Left lung (tissue), 10 donors: ENCODE measurements around the gene C22orf23. TPM values are rescaled to one million over a fixed set of nuclear protein-coding genes. Genes with fewer than 3 reads are reported as not detected.

Experiments
- ATAC-seq: fragments of 200-7000 bp; cut with Tn5 transposase; one replicate; pipeline ENCODE4 v1.9.1; 2020; ENCODE audit warnings: moderate library complexity
- DNase-seq, 4 donors: peaks; one replicate each; pipeline ENCODE4 v3.0.0-alpha.2; 2013 to 2020
- H3K27ac ChIP-seq, 2 donors: fragments of 200-600 bp; sonication (generic) in 1 of 2; one replicate each; pipeline versions ENCODE4 v1.5.0 to v1.8.0; 2020 to 2021
- H3K27me3 ChIP-seq, 2 donors: fragments of 200-600 bp; sonication (generic) in 1 of 2; one replicate each; pipeline versions ENCODE4 v1.5.0 to v1.8.0; 2020 to 2021
- H3K36me3 ChIP-seq, 2 donors: fragments of 200-600 bp; sonication (generic) in 1 of 2; one replicate each; pipeline versions ENCODE4 v1.5.0 to v1.8.0; 2020 to 2021
- H3K4me1 ChIP-seq, 2 donors: fragments of 200-600 bp; one replicate each; pipeline ENCODE4 v1.8.0; 2021
- H3K4me3 ChIP-seq, 2 donors: fragments of 200-600 bp; sonication (generic) in 1 of 2; one replicate each; pipeline versions ENCODE4 v1.5.0 to v1.8.0; 2020 to 2021; ENCODE audit warnings: mild to moderate bottlenecking in 1 of 2
- H3K9me3 ChIP-seq, 2 donors: fragments of 200-600 bp; sonication (generic) in 1 of 2; one replicate each; pipeline versions ENCODE4 v1.5.0 to v1.8.0; 2020 to 2021
- intact Hi-C, 2 donors: fragments of 100-400 bp; cut with DNase I; formaldehyde crosslinking; loops; one replicate each; pipeline versions ENCODE4 v1.11.2 to v1.14.2; 2022
- polyA plus RNA-seq, 6 donors: library from polyadenylated mRNA; unstranded; fragments of 120-200 nt; gene quantifications; one replicate each; pipeline ENCODE4 v1.2.1, GENCODE V29; 2013; ENCODE audit not compliant: insufficient read length in 6 of 6
- total RNA-seq, 2 donors: library from RNA; stranded (reverse); fragmentation: NEBNext Ultra II Directional; extraction: Animal tissue kit (Norgen Biotek cat#: 25700); gene quantifications; one replicate each; pipeline ENCODE4 v1.2.1, GENCODE V29; 2021
- TF ChIP-seq, protein P1 (sequence below), 2 donors: fragments of 200-600 bp; sonication (generic) in 1 of 2; IDR thresholded peaks; one replicate each; pipeline versions ENCODE4 v1.5.0 to v1.8.0; 2021; ENCODE audit warnings: antibody characterized with exemption in 2 of 2
- donor health status: DM: no; HTN: yes; CAD: no.
- donor health status: DM: no; HTN: no; CAD: no.

Gene C22orf23
- total and polyA plus RNA-seq, 8 donors = 0.26 to 7.2 (median 4.2) TPM

DNA sequence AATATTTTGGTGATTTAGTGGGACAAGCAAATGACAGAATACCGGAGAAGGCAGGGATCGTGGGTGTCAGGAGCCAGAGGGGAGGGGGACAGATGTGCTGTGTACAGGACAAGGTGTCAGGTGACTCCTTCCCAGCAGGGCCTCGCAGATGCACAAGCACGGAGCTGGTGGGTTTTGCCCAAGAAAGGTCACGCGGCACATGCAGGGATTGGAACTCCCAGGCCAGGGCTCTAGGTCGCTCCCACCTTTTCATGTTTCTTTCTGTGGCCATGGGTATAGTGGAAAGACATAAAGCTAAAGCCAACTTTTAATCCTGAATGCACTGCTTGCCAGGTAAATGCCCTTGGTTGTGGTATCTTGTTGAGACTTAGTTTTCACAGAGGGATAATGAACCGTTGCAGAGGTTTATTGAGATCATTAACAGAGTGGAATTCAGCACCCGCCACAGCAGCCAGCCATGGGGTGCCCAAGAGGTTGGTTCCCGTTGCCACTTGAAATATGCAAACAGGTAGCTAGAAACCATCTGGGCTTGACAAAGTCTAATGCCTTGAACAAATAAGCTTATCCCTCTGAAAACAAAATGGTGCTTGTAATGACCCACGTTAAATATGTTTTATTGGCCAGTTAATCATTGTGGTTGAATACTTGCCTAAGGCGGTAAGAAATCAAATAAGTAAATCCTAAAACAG, 10.1 kb downstream of the C22orf23 start:
- Histone ChIP-seq H3K36me3 (peaks cover 0 to 52% of the 10 kb centered on the region in 2 donors), H3K4me3 (no peak overlapping the region), H3K27me3 (no peaks in the 10 kb centered on the region), H3K4me1 (no peaks in the 10 kb centered on the region), H3K9me3 (no peaks in the 10 kb centered on the region), H3K27ac (no peak overlapping the region)
- ATAC-seq (no peak), DNase-seq (no peak)
- TF ChIP-seq, protein P1, sequence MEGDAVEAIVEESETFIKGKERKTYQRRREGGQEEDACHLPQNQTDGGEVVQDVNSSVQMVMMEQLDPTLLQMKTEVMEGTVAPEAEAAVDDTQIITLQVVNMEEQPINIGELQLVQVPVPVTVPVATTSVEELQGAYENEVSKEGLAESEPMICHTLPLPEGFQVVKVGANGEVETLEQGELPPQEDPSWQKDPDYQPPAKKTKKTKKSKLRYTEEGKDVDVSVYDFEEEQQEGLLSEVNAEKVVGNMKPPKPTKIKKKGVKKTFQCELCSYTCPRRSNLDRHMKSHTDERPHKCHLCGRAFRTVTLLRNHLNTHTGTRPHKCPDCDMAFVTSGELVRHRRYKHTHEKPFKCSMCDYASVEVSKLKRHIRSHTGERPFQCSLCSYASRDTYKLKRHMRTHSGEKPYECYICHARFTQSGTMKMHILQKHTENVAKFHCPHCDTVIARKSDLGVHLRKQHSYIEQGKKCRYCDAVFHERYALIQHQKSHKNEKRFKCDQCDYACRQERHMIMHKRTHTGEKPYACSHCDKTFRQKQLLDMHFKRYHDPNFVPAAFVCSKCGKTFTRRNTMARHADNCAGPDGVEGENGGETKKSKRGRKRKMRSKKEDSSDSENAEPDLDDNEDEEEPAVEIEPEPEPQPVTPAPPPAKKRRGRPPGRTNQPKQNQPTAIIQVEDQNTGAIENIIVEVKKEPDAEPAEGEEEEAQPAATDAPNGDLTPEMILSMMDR (IDR thresholded peaks at IDR 0.05) = no peak
- intact Hi-C loops = no loop called here

DNA sequence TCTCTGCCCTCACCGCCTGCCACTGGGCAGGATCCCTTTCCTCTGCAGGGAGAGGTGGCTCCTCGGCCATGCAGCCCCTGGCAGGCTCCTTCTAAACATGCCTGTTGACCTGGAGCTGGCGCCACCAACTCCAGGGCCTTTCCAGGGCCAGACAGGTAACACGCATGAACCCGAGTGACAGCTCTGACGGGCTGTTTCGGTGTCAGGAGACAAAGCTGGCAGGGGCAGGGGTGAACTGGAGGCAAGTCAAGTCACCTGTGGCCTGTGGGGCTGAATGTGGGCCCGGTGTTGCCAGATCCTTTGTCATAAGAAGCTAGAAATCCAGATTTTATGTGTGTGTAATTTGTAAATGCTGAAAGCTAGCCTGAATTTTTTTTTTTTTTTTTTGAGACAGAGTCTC, 11.3 kb downstream of the C22orf23 start:
- no peaks in the 10 kb centered on the region for H3K9me3 ChIP-seq
- peaks cover 0 to 63% of the 10 kb centered on the region in 2 donors for H3K36me3 ChIP-seq
- TF ChIP-seq, protein P1 (IDR thresholded peaks at IDR 0.05) = no peak
- no peak for DNase-seq
- no peak overlapping the region for H3K27ac ChIP-seq
- H3K4me3 ChIP-seq = no peak overlapping the region
- intact Hi-C loops = no loop called here
- no peaks in the 10 kb centered on the region for H3K4me1 ChIP-seq
- no peaks in the 10 kb centered on the region for H3K27me3 ChIP-seq
- no peak for ATAC-seq

DNA sequence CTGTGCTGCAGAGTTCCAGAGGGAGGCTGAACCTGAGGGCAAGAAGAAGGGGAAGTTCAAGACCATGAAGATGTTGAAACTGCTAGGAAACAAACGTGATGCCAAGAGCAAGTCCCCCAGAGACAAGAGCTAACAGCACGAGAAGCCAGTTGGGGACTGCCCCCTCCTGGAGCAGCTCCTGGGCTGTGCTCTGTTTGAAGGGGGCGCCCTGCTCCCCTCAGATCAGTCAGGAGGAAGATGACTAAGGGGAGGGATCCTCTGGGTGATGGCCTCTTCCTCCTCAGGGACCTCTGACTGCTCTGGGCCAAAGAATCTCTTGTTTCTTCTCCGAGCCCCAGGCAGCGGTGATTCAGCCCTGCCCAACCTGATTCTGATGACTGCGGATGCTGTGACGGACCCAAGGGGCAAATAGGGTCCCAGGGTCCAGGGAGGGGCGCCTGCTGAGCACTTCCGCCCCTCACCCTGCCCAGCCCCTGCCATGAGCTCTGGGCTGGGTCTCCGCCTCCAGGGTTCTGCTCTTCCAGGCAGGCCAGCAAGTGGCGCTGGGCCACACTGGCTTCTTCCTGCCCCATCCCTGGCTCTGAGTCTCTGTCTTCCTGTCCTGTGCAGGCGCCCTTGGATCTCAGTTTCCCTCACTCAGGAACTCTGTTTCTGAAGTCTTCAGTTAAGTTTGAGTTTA, 12.6 kb downstream of the C22orf23 start:
- TF ChIP-seq, protein P1 (IDR thresholded peaks at IDR 0.05) = no peak
- no peak for DNase-seq
- no peak overlapping the region for H3K4me3 ChIP-seq
- no peaks in the 10 kb centered on the region for H3K4me1 ChIP-seq
- H3K9me3 ChIP-seq = no peaks in the 10 kb centered on the region
- H3K27ac ChIP-seq = no peak overlapping the region
- no peak for ATAC-seq
- intact Hi-C loops = no loop called here
- H3K27me3 ChIP-seq = no peaks in the 10 kb centered on the region
- H3K36me3 ChIP-seq = peaks cover 0 to 76% of the 10 kb centered on the region in 2 donors

DNA sequence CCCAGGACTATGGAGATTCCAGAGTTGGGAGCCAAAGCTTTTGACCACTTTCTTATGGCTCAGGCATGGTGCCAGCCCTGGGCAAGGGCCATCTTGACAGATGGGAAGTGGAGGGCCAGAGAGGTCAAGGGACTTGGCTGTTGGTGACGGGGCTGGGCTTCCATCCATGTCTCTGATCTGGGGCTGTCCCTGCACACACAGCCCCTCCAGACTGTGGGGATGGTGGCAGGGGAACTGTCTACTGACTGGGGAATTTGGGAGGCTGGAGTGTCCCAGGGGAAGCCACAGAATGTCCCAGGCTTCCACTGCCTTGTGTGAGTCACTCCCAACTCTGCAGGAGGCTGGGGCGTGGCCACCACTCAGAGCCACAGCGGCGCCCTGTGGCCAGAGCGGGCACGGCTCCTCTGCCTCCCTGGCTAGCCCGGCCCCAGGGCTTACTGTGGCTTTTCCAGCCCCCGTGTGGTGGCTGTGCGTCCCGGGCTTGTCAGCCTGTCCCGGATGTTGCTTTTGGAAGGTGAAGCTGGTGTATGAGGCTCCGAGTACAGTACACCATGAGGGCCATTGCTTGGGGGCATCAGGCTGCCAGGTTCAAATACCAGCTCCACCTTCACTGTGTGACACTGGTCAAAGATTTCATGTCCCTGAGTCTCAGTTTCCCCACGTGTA, 19.6 kb downstream of the C22orf23 start:
- intact Hi-C loops = no loop called here
- H3K27ac ChIP-seq = peak overlapping the region; percentile 40 to 73
- no peaks in the 10 kb centered on the region for H3K27me3 ChIP-seq
- peak; percentile 87 for ATAC-seq
- peak; percentile 76 to 98 (median 90) for DNase-seq
- peaks cover 29 to 49% of the 10 kb centered on the region in 2 donors for H3K4me1 ChIP-seq
- peaks cover 0 to 64% of the 10 kb centered on the region in 2 donors for H3K36me3 ChIP-seq
- H3K9me3 ChIP-seq = no peaks in the 10 kb centered on the region
- no peak overlapping the region for H3K4me3 ChIP-seq
- TF ChIP-seq, protein P1 (IDR thresholded peaks at IDR 0.05) = peak; percentile 96
